Measurements from ENCODE around the gene PFKL. TPM values are rescaled to one million over a fixed set of nuclear protein-coding genes. Genes with fewer than 3 reads are reported as not detected.

Gene PFKL
- total RNA-seq, 1 donor from 2014 or later = 160 TPM

- intact Hi-C loops (cut with micrococcal nuclease) = no loop called here
These were observed 25.8 kb downstream of the PFKL start for GRCh38 chr21:44325386-44326271.

GRCh38 chr21:44326272-44326647 lies 26.4 kb downstream of the PFKL start:
- intact Hi-C loops (cut with micrococcal nuclease) = no loop called here

GRCh38 chr21:44326716-44327602 lies 27.1 kb downstream of the PFKL start:
- intact Hi-C loops (cut with micrococcal nuclease) = no loop called here

- intact Hi-C loops (cut with micrococcal nuclease) = no loop called here
These were observed 27.7 kb downstream of the PFKL start for GRCh38 chr21:44327603-44327974.

GRCh38 chr21:44328242-44328895 lies 28.5 kb downstream of the PFKL start:
- intact Hi-C loops (cut with micrococcal nuclease) = no loop called here

- intact Hi-C loops (cut with micrococcal nuclease) = no loop called here
These were observed 29.4 kb downstream of the PFKL start for GRCh38 chr21:44329086-44329889.

- intact Hi-C loops (cut with micrococcal nuclease) = no loop called here
These were observed 30.3 kb downstream of the PFKL start for GRCh38 chr21:44329971-44330681.

- intact Hi-C loops (cut with micrococcal nuclease) = no loop called here
These were observed 30.8 kb downstream of the PFKL start for GRCh38 chr21:44330698-44331097.

GRCh38 chr21:44331209-44331608 lies 31.4 kb downstream of the PFKL start:
- intact Hi-C loops (cut with micrococcal nuclease) = no loop called here

GRCh38 chr21:44331650-44332307 lies 31.9 kb downstream of the PFKL start:
- intact Hi-C loops (cut with micrococcal nuclease) = no loop called here

GRCh38 chr21:44332383-44332782 lies 32.5 kb downstream of the PFKL start:
- intact Hi-C loops (cut with micrococcal nuclease) = no loop called here

- intact Hi-C loops (cut with micrococcal nuclease) = no loop called here
These were observed 33.1 kb downstream of the PFKL start for GRCh38 chr21:44332965-44333364.

- intact Hi-C loops (cut with micrococcal nuclease) = no loop called here
These were observed 33.9 kb downstream of the PFKL start for GRCh38 chr21:44333509-44334328.

GRCh38 chr21:44334329-44335030 lies 34.6 kb downstream of the PFKL start:
- intact Hi-C loops (cut with micrococcal nuclease) = loop anchor here (5.0 kb wide), 1 partner anchor 468 kb away; the partner anchor contains the start of gene UBE2G2

- intact Hi-C loops (cut with micrococcal nuclease) = loop anchor here (2.0 to 5.0 kb wide), 2 partner anchors 37 to 467 kb away; partner anchors contain the start of gene UBE2G2
These were observed 35.6 kb downstream of the PFKL start for GRCh38 chr21:44335266-44336059.

GRCh38 chr21:44337449-44337848 lies 37.6 kb downstream of the PFKL start:
- intact Hi-C loops (cut with micrococcal nuclease) = loop anchor here (2.0 to 5.0 kb wide), 2 partner anchors 39 to 465 kb away; partner anchors contain the start of gene UBE2G2
